HepG2 (cell line): Measurements from ENCODE around the gene ZKSCAN3. TPM values are rescaled to one million over a fixed set of nuclear protein-coding genes. Genes with fewer than 3 reads are reported as not detected.

Experiments
- CENPT ChIP-seq: sonication (generic); formaldehyde crosslinking; IDR thresholded peaks from 2 replicates; pipeline ENCODE4 v1.8.0; 2022; ENCODE audit warnings: low read depth, mild to moderate bottlenecking, moderate library complexity, missing genetic modification reagents
- CREB1 ChIP-seq, 2 experiments: fragments of 450-650 bp in 1 of 2; IDR thresholded peaks; 2 replicates each; pipeline ENCODE4 v1.6.1; 2016 to 2017; ENCODE audit warnings: control low read depth in 1 of 2, mild to moderate bottlenecking in 1 of 2, missing compliant biosample characterization in 1 of 2, missing genetic modification characterization in 1 of 2
- DNMT3B ChIP-seq: conservative IDR thresholded peaks from 2 replicates; pipeline ENCODE4 v1.6.1; 2016; ENCODE audit warnings: missing biosample characterization, control low read depth
- GATA4 ChIP-seq: sonication (generic); IDR thresholded peaks from 2 replicates; pipeline ENCODE4 v1.6.1; 2016; ENCODE audit warnings: antibody characterized with exemption, low read depth, borderline replicate concordance
- HMGXB4 ChIP-seq, 2 experiments: sonication (generic) in 1 of 2; formaldehyde crosslinking in 1 of 2; IDR thresholded peaks; 2 replicates each; pipeline versions ENCODE4 v1.4.0 to v1.6.1; 2018 to 2020; ENCODE audit warnings: missing genetic modification reagents in 2 of 2, borderline replicate concordance in 1 of 2, low read depth in 1 of 2, mild to moderate bottlenecking in 1 of 2, missing biosample characterization in 1 of 2
- HNF1A ChIP-seq, 2 experiments: sonication (generic) in 1 of 2; formaldehyde crosslinking in 1 of 2; IDR thresholded peaks; 2 replicates each; pipeline versions ENCODE4 v1.4.0 to v1.6.1; 2016 to 2020; ENCODE audit warnings: borderline replicate concordance in 1 of 2, low read depth in 1 of 2, mild to moderate bottlenecking in 1 of 2, missing genetic modification reagents in 1 of 2
- HNF4A ChIP-seq: sonication (generic); formaldehyde crosslinking; IDR thresholded peaks from 2 replicates; pipeline ENCODE4 v1.4.0; 2020; ENCODE audit warnings: missing genetic modification reagents
- MEF2D ChIP-seq: sonication (generic); formaldehyde crosslinking; IDR thresholded peaks from 2 replicates; pipeline ENCODE4 v1.5.1; 2020; ENCODE audit warnings: mild to moderate bottlenecking, missing genetic modification reagents
- MXD4 ChIP-seq: IDR thresholded peaks from 2 replicates; pipeline ENCODE4 v1.6.1; 2016; ENCODE audit warnings: mild to moderate bottlenecking, missing biosample characterization, missing genetic modification reagents
- SMAD3 ChIP-seq: sonication (generic); formaldehyde crosslinking; IDR thresholded peaks from 2 replicates; pipeline ENCODE4 v1.4.0; 2020; ENCODE audit warnings: missing genetic modification reagents
- TRIM22 ChIP-seq: fragments of 450-650 bp; IDR thresholded peaks from 2 replicates; pipeline ENCODE4 v1.6.1; 2017
- ZBTB8A ChIP-seq: sonication (generic); formaldehyde crosslinking; IDR thresholded peaks from 2 replicates; pipeline ENCODE4 v1.4.0; 2020; ENCODE audit warnings: mild to moderate bottlenecking, low read depth, missing genetic modification reagents, borderline replicate concordance
- ZHX1 ChIP-seq: sonication (generic); formaldehyde crosslinking; IDR thresholded peaks from 2 replicates; pipeline ENCODE4 v1.8.1; 2022; ENCODE audit warnings: low read depth, mild to moderate bottlenecking, missing genetic modification reagents
- ZNF383 ChIP-seq: sonication (generic); formaldehyde crosslinking; IDR thresholded peaks from 2 replicates; pipeline ENCODE4 v1.4.0; 2020; ENCODE audit warnings: missing genetic modification reagents, mild to moderate bottlenecking, borderline replicate concordance
- ZNF501 ChIP-seq: sonication (generic); formaldehyde crosslinking; IDR thresholded peaks from 2 replicates; pipeline ENCODE4 v1.5.1; 2020; ENCODE audit warnings: mild to moderate bottlenecking, moderate library complexity, missing genetic modification reagents
- ZNF660 ChIP-seq: sonication (generic); formaldehyde crosslinking; IDR thresholded peaks from 2 replicates; pipeline ENCODE4 v1.5.1; 2020; ENCODE audit warnings: mild to moderate bottlenecking, low read depth, missing genetic modification reagents, borderline replicate concordance
- ZNF75D ChIP-seq: sonication (generic); formaldehyde crosslinking; IDR thresholded peaks from 2 replicates; pipeline ENCODE4 v1.8.1; 2023; ENCODE audit warnings: missing genetic modification reagents, mild to moderate bottlenecking, borderline replicate concordance
- ZNF850 ChIP-seq: sonication (generic); formaldehyde crosslinking; conservative IDR thresholded peaks from 2 replicates; pipeline ENCODE4 v1.9.0; 2021; ENCODE audit warnings: mild to moderate bottlenecking, missing genetic modification reagents
- polyA plus RNA-seq, 8 experiments: library from polyadenylated mRNA; depleted of rRNA in 3 of 8; stranded (reverse) in 7 of 8; unstranded in 1 of 8; fragments of >200 nt; fragmentation: Illumina TruSeq in 4 of 8; extraction: Trizol in 4 of 8; gene quantifications; 2 replicates each; pipeline versions ENCODE4 v1.2.1 to v1.2.3, GENCODE V29; 2011 to 2016; ENCODE audit warnings: low read depth in 4 of 8, missing spikeins in 1 of 8, mixed read lengths in 1 of 8; ENCODE audit not compliant: insufficient read depth in 1 of 8
- total RNA-seq, 5 experiments: library from RNA; depleted of rRNA; stranded (reverse); fragments of >200 nt; fragmentation: Illumina TruSeq; extraction: Trizol; gene quantifications; 2 replicates each; pipeline ENCODE4 v1.2.3, GENCODE V29; 2016; ENCODE audit warnings: low read depth in 1 of 5

ZKSCAN3 gene
- total and polyA plus RNA-seq, 2 of the 13 experiments (the other 11 are each of a cell fraction or from before 2014, with no cell fraction given), result 3.3 to 7.4 TPM

GRCh38 chr6:28323813-28324424 lies 25.8 kb upstream of the ZKSCAN3 start (continued):
- TF ChIP-seq ZNF383 (CRISPR knock-in tag) (no peak), DNMT3B (CRISPR knock-in tag) (0 out of 2 replicates have a peak, but pooled peaks have one; percentile 40), MXD4 (CRISPR knock-in tag) (peak; percentile 64; the same call in 1 of the 2 replicates), MEF2D (CRISPR knock-in tag) (peak; percentile 24; the same call in 1 of the 2 replicates), ZHX1 (CRISPR knock-in tag) (no peak), HNF4A (peak; percentile 86), ZNF75D (CRISPR knock-in tag) (no peak), ZNF501 (CRISPR knock-in tag) (peak; percentile 86), ZNF850 (no peak), HNF1A (IDR thresholded peaks at IDR 0.05; ENCODE audit: low read depth) (no peak), HNF1A (CRISPR knock-in tag; IDR thresholded peaks at IDR 0.05; ENCODE audit: borderline replicate concordance) (no peak), HMGXB4 (CRISPR knock-in tag; IDR thresholded peaks at IDR 0.05; ENCODE audit: borderline replicate concordance in 1 of 2, low read depth in 1 of 2) (peak; percentile 37 to 44; a peak in 1 of 4 replicates), GATA4 (no peak), SMAD3 (CRISPR knock-in tag) (no peak), TRIM22 (no peak), ZNF660 (CRISPR knock-in tag) (no peak), CENPT (no peak), ZBTB8A (CRISPR knock-in tag) (no peak), CREB1 (IDR thresholded peaks at IDR 0.05) (no peak), CREB1 (CRISPR knock-in tag; IDR thresholded peaks at IDR 0.05) (peak; percentile 54; the same call in 1 of the 2 replicates)
